OCI-LY1 (cell line): Measurements from ENCODE around the gene PRKCB.

Experiments
- H2AFZ ChIP-seq: fragments of 200-600 bp; sonication (generic), shearing (Covaris generic); 2 replicates; pipeline ENCODE4 v1.6.0; 2014; ENCODE audit warnings: antibody characterized with exemption, mild to moderate bottlenecking, low read length
- H3F3A ChIP-seq: fragments of 200-600 bp; sonication (generic), shearing (Covaris generic); 2 replicates; pipeline ENCODE4 v1.6.0; 2014; ENCODE audit warnings: mild to moderate bottlenecking, antibody characterized with exemption, low read length, moderate library complexity; ENCODE audit not compliant: insufficient read depth
- H3K27ac ChIP-seq: fragments of 200-600 bp; sonication (generic); 2 replicates; pipeline ENCODE4 v1.5.1; 2014; ENCODE audit warnings: low read length, mixed run types, mild to moderate bottlenecking, low read depth; ENCODE audit not compliant: poor library complexity, severe bottlenecking
- H3K27me3 ChIP-seq: fragments of 200-600 bp; sonication (generic); 2 replicates; pipeline ENCODE4 v1.6.0; 2014; ENCODE audit warnings: antibody characterized with exemption, mild to moderate bottlenecking, low read length, moderate library complexity; ENCODE audit not compliant: insufficient read depth
- H3K36me3 ChIP-seq: fragments of 200-600 bp; sonication (generic); 2 replicates; pipeline ENCODE4 v1.6.1; 2014; ENCODE audit warnings: mild to moderate bottlenecking, antibody characterized with exemption, low read length, moderate library complexity, mixed read lengths; ENCODE audit not compliant: insufficient read depth
- H3K4me1 ChIP-seq: fragments of 200-600 bp; sonication (generic); 2 replicates; pipeline ENCODE4 v1.5.1; 2014; ENCODE audit warnings: mild to moderate bottlenecking, low read length, moderate library complexity; ENCODE audit not compliant: insufficient read depth, severe bottlenecking
- H3K4me2 ChIP-seq: fragments of 200-600 bp; sonication (generic), shearing (Covaris generic); 2 replicates; pipeline ENCODE4 v1.6.1; 2014; ENCODE audit warnings: low read length
- H3K4me3 ChIP-seq: fragments of 200-600 bp; sonication (generic); 2 replicates; pipeline ENCODE4 v1.5.1; 2014; ENCODE audit warnings: low read length, low read depth, mild to moderate bottlenecking, mixed read lengths; ENCODE audit not compliant: poor library complexity, severe bottlenecking
- H3K79me2 ChIP-seq: fragments of 200-600 bp; shearing (Covaris generic); 2 replicates; pipeline ENCODE4 v1.6.1; 2016; ENCODE audit warnings: mixed run types, low read length, mixed read lengths; ENCODE audit not compliant: insufficient read depth
- H3K9ac ChIP-seq: fragments of 200-600 bp; sonication (generic), shearing (Covaris generic); 2 replicates; pipeline ENCODE4 v1.6.1; 2014; ENCODE audit warnings: mild to moderate bottlenecking, low read length, mixed read lengths
- H3K9me2 ChIP-seq: fragments of 200-600 bp; sonication (generic), shearing (Covaris generic); 2 replicates; pipeline ENCODE4 v1.6.1; 2014; ENCODE audit warnings: low read depth, mild to moderate bottlenecking, low read length, mixed read lengths
- H3K9me3 ChIP-seq: fragments of 200-600 bp; shearing (Covaris generic); 2 replicates; pipeline ENCODE4 v1.6.1; 2014; ENCODE audit warnings: low read length, mixed read lengths
- H4K20me1 ChIP-seq: fragments of 200-600 bp; sonication (generic), shearing (Covaris generic); 2 replicates; pipeline ENCODE4 v1.6.0; 2016; ENCODE audit warnings: mild to moderate bottlenecking, low read length; ENCODE audit not compliant: insufficient read depth
- CTCF ChIP-seq: fragments of 200-600 bp; sonication (generic), shearing (Covaris generic); IDR thresholded peaks from 2 replicates; pipeline ENCODE4 v1.5.1; 2017; ENCODE audit warnings: mild to moderate bottlenecking, antibody characterized with exemption, low read length, moderate library complexity, mixed read lengths
- EZH2 ChIP-seq: fragments of 200-600 bp; sonication (generic), shearing (Covaris generic); IDR thresholded peaks from 2 replicates; pipeline ENCODE4 v1.8.0; 2017; ENCODE audit warnings: borderline replicate concordance, mixed run types, mild to moderate bottlenecking, antibody characterized with exemption, low read length, moderate library complexity, mixed read lengths

The PRKCB gene

GRCh38 chr16:23922406-23922805 lies 86.6 kb downstream of the PRKCB start:
- no peak overlapping the region for H3K27ac ChIP-seq
- no peaks in the 10 kb centered on the region for H3K27me3 ChIP-seq
- 0 out of 2 replicates have a peak, but pooled peaks cover 3% of the 10 kb centered on the region for H3K9me3 ChIP-seq
- no peak overlapping the region for H2AFZ ChIP-seq
- TF ChIP-seq CTCF (no peak), EZH2 (no peak)
- no peaks in the 10 kb centered on the region for H3K36me3 ChIP-seq
- H3F3A ChIP-seq, result no peaks in the 10 kb centered on the region
- H3K9me2 ChIP-seq, result no peaks in the 10 kb centered on the region
- no peak overlapping the region for H3K4me2 ChIP-seq
- no peak overlapping the region for H3K4me3 ChIP-seq
- H3K79me2 ChIP-seq, result no peaks in the 10 kb centered on the region
- H4K20me1 ChIP-seq, result no peaks in the 10 kb centered on the region
- H3K9ac ChIP-seq, result no peak overlapping the region
- H3K4me1 ChIP-seq, result no peaks in the 10 kb centered on the region

- Histone ChIP-seq H3K9me3 (0 out of 2 replicates have a peak, but pooled peaks cover 3% of the 10 kb centered on the region), H3K9me2 (no peaks in the 10 kb centered on the region), H3K4me1 (no peaks in the 10 kb centered on the region), H4K20me1 (no peaks in the 10 kb centered on the region), H3K9ac (no peak overlapping the region), H3K36me3 (no peaks in the 10 kb centered on the region), H3K79me2 (no peaks in the 10 kb centered on the region), H3K27me3 (no peaks in the 10 kb centered on the region), H3K4me2 (no peak overlapping the region), H3K4me3 (no peak overlapping the region), H3K27ac (no peak overlapping the region), H3F3A (no peaks in the 10 kb centered on the region), H2AFZ (no peak overlapping the region)
- no peak for TF ChIP-seq CTCF
- no peak for TF ChIP-seq EZH2
Observed at GRCh38 chr16:23924128-23924527, 88.3 kb downstream of the PRKCB start.

DNA sequence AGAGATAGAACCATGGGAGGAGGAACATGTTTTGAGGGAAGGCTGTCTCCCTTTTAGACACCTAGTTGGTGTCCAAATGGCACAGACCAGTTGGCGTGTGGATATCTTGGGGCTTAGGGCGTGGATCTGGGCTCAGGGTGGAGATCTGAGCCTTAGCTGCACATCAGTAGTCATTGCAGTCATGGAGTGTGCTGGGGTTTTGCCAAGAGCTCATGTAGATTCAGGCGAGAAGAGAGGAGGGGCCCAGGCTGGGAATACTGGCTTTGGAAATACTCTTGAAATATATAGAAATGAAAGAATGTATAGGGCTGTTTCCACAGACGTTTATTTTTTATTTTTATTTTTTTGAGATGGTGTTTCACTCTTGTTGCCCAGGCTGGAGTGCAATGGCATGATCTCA lies 92.0 kb downstream of the PRKCB start:
- H4K20me1 ChIP-seq, result no peaks in the 10 kb centered on the region

More for the DNA sequence above, 92.0 kb downstream of the PRKCB start:
- no peaks in the 10 kb centered on the region for H3K9me3 ChIP-seq
- H2AFZ ChIP-seq, result no peak overlapping the region
- H3F3A ChIP-seq, result no peaks in the 10 kb centered on the region
- no peaks in the 10 kb centered on the region for H3K9me2 ChIP-seq
- no peak overlapping the region for H3K4me3 ChIP-seq
- no peak overlapping the region for H3K9ac ChIP-seq
- H3K27ac ChIP-seq, result no peak overlapping the region
- no peaks in the 10 kb centered on the region for H3K79me2 ChIP-seq
- no peaks in the 10 kb centered on the region for H3K4me1 ChIP-seq
- no peaks in the 10 kb centered on the region for H3K36me3 ChIP-seq
- no peak overlapping the region for H3K4me2 ChIP-seq
- TF ChIP-seq CTCF (no peak), EZH2 (no peak)
- no peaks in the 10 kb centered on the region for H3K27me3 ChIP-seq
